ENCODE data around the gene HORMAD2. TPM values are rescaled to one million over a fixed set of nuclear protein-coding genes. Genes with fewer than 3 reads are reported as not detected.
A peak's percentile ranks its signal among the peaks of the same experiment; 100 is the strongest.

Gene HORMAD2
- total and polyA plus RNA-seq, 2 donors (not counting 3 experiments of a cell fraction or from before 2014, with no cell fraction given), result not detected

DNA sequence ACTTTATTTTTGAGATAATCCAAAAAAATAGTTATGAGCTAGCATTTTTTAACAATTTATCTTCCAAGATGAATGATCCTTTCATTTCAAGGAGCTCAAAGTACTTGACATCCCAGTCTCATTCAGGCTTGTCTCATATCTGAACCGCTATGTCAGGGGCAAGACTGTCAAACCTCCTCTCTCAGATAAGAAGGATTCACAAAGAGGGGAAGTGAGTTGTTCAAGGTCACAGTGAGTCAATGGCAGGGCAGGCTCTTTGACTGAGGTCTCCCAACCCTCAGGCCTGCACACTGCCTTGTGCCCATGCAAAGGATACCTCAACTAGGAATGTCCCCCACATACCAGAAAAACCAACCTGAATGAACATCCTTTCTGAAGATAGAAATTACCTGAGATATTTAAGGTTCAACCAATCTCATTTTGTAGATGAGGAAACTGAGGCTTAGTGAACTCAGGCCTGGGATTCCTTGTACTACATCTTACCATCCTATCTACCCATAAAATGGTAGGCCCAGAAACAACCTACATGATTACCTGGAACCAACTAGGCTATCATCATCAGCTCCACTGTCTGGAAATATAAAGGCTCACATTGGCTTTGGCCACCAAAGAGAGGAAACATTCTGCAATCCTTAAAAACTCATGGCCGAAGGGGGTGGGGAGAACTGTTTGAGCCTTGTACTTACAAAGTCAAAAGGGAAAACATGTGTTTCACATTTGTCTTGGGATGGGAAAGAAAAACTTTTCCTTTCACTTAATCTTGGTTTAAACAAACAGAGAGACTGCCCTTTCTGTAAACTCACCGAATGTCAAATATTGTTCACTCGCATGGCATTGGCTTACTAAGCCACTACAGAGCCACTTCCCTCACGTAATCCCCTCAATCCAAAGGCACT lies 115.2 kb downstream of the HORMAD2 start:
- H3K4me2 ChIP-seq (ENCODE audit: insufficient read depth, low read length), result peak overlapping the region; percentile 84
- ChIA-PET POLR2A (interaction anchor here (0.7 to 1.3 kb wide), 2 partner anchors 13 to 49 kb away, joined by 3 to 4 read pairs; no protein-coding TSS in a partner anchor), CTCF (interaction anchor here (0.7 to 3.1 kb wide), 9 partner anchors 10 to 127 kb away, joined by 3 to 13 read pairs (median 4); no protein-coding TSS in a partner anchor)
- no peak for FAIRE-seq
- BruUV-seq (replicated peaks), result TSS peak; percentile 98
- dilution Hi-C loops (cut with MboI; ENCODE audit: extremely low pct_ligation_motif_present, low sequenced_read_pairs), result no loop called here
- no peaks in the 10 kb centered on the region for H4K20me1 ChIP-seq (replicated peaks; ENCODE audit: control insufficient read depth, extremely low read depth, insufficient read depth, low read length)
- peak; percentile 21 for DNase-seq (ENCODE audit: low read depth, low spot score)
- no peaks in the 10 kb centered on the region for H3K9me3 ChIP-seq (replicated peaks; ENCODE audit: control insufficient read depth, insufficient read depth, low read length)
- H3K4me3 ChIP-seq (replicated peaks in 1 of 3; ENCODE audit: insufficient read depth in 1 of 3, low read depth in 1 of 3, low read length in 3 of 3), result peak overlapping the region in 1 of 3 experiments; percentile 44
- TF ChIP-seq MYC (IDR thresholded peaks at IDR 0.05; ENCODE audit: low read depth, low read length) (no peak), GATA2 (IDR thresholded peaks at IDR 0.05; ENCODE audit: insufficient read depth, insufficient read length, low read depth, low read length) (peak; percentile 74), FOS (IDR thresholded peaks at IDR 0.05; ENCODE audit: borderline replicate concordance, insufficient read depth, low read length) (peak; percentile 71)
- peak overlapping the region; percentile 60 for H3K9ac ChIP-seq (replicated peaks; ENCODE audit: extremely low read depth, insufficient read depth, low read length)
- H3K9me1 ChIP-seq (replicated peaks; ENCODE audit: control insufficient read depth, extremely low read depth, insufficient read depth, low read length), result no peaks in the 10 kb centered on the region
- no peaks in the 10 kb centered on the region for H3K79me2 ChIP-seq (ENCODE audit: control insufficient read depth, insufficient read depth, low read length)
- H3K4me1 ChIP-seq (ENCODE audit: control insufficient read depth, extremely low read depth, insufficient read depth, low read length), result peaks cover 47% of the 10 kb centered on the region
- H2AFZ ChIP-seq (ENCODE audit: low read depth, low read length), result peak overlapping the region; percentile 47
- no peaks in the 10 kb centered on the region for H3K27me3 ChIP-seq (ENCODE audit: control insufficient read depth in 2 of 2, insufficient read depth in 2 of 2, low read length in 2 of 2)
- H3K27ac ChIP-seq (ENCODE audit: insufficient read depth, low read depth, low read length), result peak overlapping the region; percentile 99
- H3K36me3 ChIP-seq (ENCODE audit: control insufficient read depth in 2 of 2, extremely low read depth in 1 of 2, insufficient read depth in 2 of 2, low read length in 2 of 2), result no peaks in the 10 kb centered on the region
- intact Hi-C loops (cut with micrococcal nuclease), result loop anchor here (1.0 to 2.0 kb wide), 3 partner anchors 10 to 428 kb away; partner anchors contain the start of genes CCDC157, SF3A1, UQCR10 and ZMAT5

DNA sequence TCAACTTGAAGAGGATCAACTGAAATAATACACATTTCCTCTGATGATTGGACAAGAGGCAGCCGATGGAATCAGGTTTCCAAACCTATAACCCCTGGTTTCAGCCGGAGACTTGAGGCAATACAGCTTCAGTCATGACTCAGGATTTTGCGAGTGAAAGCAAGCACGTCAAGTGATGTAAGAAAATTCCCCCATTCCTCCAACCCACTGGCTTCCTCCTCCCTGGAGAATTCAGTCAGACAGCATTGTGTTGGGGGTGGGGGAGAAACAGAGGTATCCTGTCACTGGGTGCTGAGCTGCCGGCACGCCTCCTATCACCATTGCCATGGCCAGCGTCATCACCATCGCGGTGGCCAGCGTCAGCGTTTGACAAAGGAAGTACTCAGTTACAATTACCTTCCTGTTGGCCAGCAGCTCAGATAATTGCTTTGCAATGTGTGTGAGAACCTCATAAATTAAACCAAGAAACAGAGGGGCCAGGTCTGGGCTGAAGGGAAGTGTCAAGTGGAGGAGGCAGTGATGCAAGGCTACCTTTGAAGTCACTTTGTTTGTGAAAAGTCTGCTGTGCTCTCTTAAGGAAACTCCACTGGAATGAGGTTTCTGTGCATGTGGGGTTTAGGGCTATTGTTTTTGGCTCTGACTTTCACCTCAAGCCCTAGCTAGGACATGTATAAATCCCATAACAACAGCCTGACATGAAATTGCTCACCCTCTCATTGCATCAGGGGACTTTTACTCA lies 116.0 kb downstream of the HORMAD2 start:
- H3K27me3 ChIP-seq (ENCODE audit: control insufficient read depth in 2 of 2, insufficient read depth in 2 of 2, low read length in 2 of 2), result no peaks in the 10 kb centered on the region
- FAIRE-seq (peak; percentile 98), DNase-seq (ENCODE audit: low read depth, low spot score) (peak; percentile 95)
- H3K27ac ChIP-seq (ENCODE audit: insufficient read depth, low read depth, low read length), result peak overlapping the region; percentile 99
- dilution Hi-C loops (cut with MboI; ENCODE audit: extremely low pct_ligation_motif_present, low sequenced_read_pairs), result no loop called here
- TF ChIP-seq JUN (IDR thresholded peaks at IDR 0.05; ENCODE audit: borderline replicate concordance, insufficient read depth, insufficient read length, low read depth) (peak; percentile 52), POLR2AphosphoS5 (IDR thresholded peaks at IDR 0.05; ENCODE audit: insufficient read depth, low read depth, low read length) (peak; percentile 69), MYC (IDR thresholded peaks at IDR 0.05; ENCODE audit: low read depth, low read length) (peak; percentile 59), FOS (IDR thresholded peaks at IDR 0.05; ENCODE audit: borderline replicate concordance, insufficient read depth, low read length) (no peak), POLR2A (IDR thresholded peaks at IDR 0.05; ENCODE audit: low read depth, low read length) (no peak)
- TF ChIP-seq, protein P1, sequence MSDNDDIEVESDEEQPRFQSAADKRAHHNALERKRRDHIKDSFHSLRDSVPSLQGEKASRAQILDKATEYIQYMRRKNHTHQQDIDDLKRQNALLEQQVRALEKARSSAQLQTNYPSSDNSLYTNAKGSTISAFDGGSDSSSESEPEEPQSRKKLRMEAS (IDR thresholded peaks at IDR 0.05; ENCODE audit: insufficient read depth, insufficient read length), result peak; percentile 17
- TF ChIP-seq, protein P2, sequence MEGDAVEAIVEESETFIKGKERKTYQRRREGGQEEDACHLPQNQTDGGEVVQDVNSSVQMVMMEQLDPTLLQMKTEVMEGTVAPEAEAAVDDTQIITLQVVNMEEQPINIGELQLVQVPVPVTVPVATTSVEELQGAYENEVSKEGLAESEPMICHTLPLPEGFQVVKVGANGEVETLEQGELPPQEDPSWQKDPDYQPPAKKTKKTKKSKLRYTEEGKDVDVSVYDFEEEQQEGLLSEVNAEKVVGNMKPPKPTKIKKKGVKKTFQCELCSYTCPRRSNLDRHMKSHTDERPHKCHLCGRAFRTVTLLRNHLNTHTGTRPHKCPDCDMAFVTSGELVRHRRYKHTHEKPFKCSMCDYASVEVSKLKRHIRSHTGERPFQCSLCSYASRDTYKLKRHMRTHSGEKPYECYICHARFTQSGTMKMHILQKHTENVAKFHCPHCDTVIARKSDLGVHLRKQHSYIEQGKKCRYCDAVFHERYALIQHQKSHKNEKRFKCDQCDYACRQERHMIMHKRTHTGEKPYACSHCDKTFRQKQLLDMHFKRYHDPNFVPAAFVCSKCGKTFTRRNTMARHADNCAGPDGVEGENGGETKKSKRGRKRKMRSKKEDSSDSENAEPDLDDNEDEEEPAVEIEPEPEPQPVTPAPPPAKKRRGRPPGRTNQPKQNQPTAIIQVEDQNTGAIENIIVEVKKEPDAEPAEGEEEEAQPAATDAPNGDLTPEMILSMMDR (IDR thresholded peaks at IDR 0.05; ENCODE audit: extremely low read depth in 1 of 2, insufficient read depth in 1 of 2, low read depth in 1 of 2, low read length in 2 of 2), result no peak
- peak overlapping the region; percentile 47 for H2AFZ ChIP-seq (ENCODE audit: low read depth, low read length)
- ChIA-PET POLR2A (interaction anchor here (1.3 kb wide), 1 partner anchor 13 kb away, joined by 3 read pairs; no protein-coding TSS in a partner anchor), CTCF (interaction anchor here (0.6 to 3.1 kb wide), 9 partner anchors 10 to 191 kb away, joined by 3 to 13 read pairs (median 5); partner anchors contain the start of gene RNF215)
- H3K9me1 ChIP-seq (replicated peaks; ENCODE audit: control insufficient read depth, extremely low read depth, insufficient read depth, low read length), result no peaks in the 10 kb centered on the region
- H3K9me3 ChIP-seq (replicated peaks; ENCODE audit: control insufficient read depth, insufficient read depth, low read length), result no peaks in the 10 kb centered on the region
- no peaks in the 10 kb centered on the region for H3K79me2 ChIP-seq (ENCODE audit: control insufficient read depth, insufficient read depth, low read length)
- BruUV-seq (replicated peaks), result no TSS peak
- no peaks in the 10 kb centered on the region for H4K20me1 ChIP-seq (replicated peaks; ENCODE audit: control insufficient read depth, extremely low read depth, insufficient read depth, low read length)
- peak overlapping the region; percentile 60 for H3K9ac ChIP-seq (replicated peaks; ENCODE audit: extremely low read depth, insufficient read depth, low read length)
- intact Hi-C loops (cut with micrococcal nuclease), result loop anchor here (1.0 to 2.0 kb wide), 3 partner anchors 9 to 429 kb away; partner anchors contain the start of genes CCDC157, SF3A1, UQCR10 and ZMAT5
- H3K36me3 ChIP-seq (ENCODE audit: control insufficient read depth in 2 of 2, extremely low read depth in 1 of 2, insufficient read depth in 2 of 2, low read length in 2 of 2), result no peaks in the 10 kb centered on the region
- peak overlapping the region; percentile 84 for H3K4me2 ChIP-seq (ENCODE audit: insufficient read depth, low read length)
- H3K4me3 ChIP-seq (replicated peaks in 1 of 3; ENCODE audit: insufficient read depth in 1 of 3, low read depth in 1 of 3, low read length in 3 of 3), result peak overlapping the region in 1 of 3 experiments; percentile 44
- peaks cover 47% of the 10 kb centered on the region for H3K4me1 ChIP-seq (ENCODE audit: control insufficient read depth, extremely low read depth, insufficient read depth, low read length)

All from endothelial cell of umbilical vein (primary cell).